ENCODE measurements around the gene EP400.

EP400 gene

GRCh38 chr12:131912518-131913274 is 37.0 kb upstream of the EP400 start (continued):
- TF ChIP-seq KLF9 (tag by site-specific recombination; IDR thresholded peaks at IDR 0.05; ENCODE audit: low read depth) (no peak), ZNF211 (tag by site-specific recombination; IDR thresholded peaks at IDR 0.05; ENCODE audit: low read depth) (no peak), YY1 (tag by site-specific recombination; IDR thresholded peaks at IDR 0.05) (no peak), ZNF16 (tag by site-specific recombination; IDR thresholded peaks at IDR 0.05; ENCODE audit: low read depth) (no peak)
- TF ChIP-seq, protein P1, sequence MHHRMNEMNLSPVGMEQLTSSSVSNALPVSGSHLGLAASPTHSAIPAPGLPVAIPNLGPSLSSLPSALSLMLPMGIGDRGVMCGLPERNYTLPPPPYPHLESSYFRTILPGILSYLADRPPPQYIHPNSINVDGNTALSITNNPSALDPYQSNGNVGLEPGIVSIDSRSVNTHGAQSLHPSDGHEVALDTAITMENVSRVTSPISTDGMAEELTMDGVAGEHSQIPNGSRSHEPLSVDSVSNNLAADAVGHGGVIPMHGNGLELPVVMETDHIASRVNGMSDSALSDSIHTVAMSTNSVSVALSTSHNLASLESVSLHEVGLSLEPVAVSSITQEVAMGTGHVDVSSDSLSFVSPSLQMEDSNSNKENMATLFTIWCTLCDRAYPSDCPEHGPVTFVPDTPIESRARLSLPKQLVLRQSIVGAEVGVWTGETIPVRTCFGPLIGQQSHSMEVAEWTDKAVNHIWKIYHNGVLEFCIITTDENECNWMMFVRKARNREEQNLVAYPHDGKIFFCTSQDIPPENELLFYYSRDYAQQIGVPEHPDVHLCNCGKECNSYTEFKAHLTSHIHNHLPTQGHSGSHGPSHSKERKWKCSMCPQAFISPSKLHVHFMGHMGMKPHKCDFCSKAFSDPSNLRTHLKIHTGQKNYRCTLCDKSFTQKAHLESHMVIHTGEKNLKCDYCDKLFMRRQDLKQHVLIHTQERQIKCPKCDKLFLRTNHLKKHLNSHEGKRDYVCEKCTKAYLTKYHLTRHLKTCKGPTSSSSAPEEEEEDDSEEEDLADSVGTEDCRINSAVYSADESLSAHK (tag by site-specific recombination; IDR thresholded peaks at IDR 0.05): no peak
- TF ChIP-seq, protein P2, sequence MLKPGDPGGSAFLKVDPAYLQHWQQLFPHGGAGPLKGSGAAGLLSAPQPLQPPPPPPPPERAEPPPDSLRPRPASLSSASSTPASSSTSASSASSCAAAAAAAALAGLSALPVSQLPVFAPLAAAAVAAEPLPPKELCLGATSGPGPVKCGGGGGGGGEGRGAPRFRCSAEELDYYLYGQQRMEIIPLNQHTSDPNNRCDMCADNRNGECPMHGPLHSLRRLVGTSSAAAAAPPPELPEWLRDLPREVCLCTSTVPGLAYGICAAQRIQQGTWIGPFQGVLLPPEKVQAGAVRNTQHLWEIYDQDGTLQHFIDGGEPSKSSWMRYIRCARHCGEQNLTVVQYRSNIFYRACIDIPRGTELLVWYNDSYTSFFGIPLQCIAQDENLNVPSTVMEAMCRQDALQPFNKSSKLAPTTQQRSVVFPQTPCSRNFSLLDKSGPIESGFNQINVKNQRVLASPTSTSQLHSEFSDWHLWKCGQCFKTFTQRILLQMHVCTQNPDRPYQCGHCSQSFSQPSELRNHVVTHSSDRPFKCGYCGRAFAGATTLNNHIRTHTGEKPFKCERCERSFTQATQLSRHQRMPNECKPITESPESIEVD (tag by site-specific recombination; IDR thresholded peaks at IDR 0.05): no peak

DNA sequence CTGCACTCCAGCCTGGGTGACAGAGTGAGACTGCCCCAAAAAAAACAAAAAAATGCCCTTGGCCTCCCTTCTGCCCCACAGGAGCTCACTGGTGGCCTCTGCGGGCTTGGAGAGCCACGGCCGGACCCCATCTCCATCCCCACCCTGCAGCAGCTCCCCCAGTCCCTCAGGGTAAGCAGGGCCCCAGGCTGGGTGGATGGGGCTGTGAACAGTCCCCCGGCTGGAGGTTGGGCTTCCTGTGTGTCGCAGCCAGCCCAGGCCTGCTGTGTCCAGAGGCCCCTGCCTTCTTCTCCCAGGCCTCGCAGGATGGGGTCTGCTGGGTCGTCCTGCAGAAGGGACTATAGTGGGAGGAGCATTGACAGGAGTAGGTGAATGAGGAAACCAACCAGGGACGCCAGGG is 36.1 kb upstream of the EP400 start:
- ChIA-PET CTCF (interaction anchor here (0.8 kb wide), 1 partner anchor 10 kb away, joined by 3 read pairs; no protein-coding TSS in a partner anchor), POLR2A (no interaction called here)
- Histone ChIP-seq H3K4me1 (ENCODE audit: control insufficient read depth, insufficient read depth, low read length) (peaks cover 5% of the 10 kb centered on the region), H3K27ac (ENCODE audit: extremely low read depth, low read depth, low read length) (no peak overlapping the region), H3K36me3 (ENCODE audit: control insufficient read depth in 2 of 2, insufficient read depth in 1 of 2, low read length in 2 of 2) (peaks cover 0 to 88% of the 10 kb centered on the region in 2 experiments; a peak in 2 of 3 replicates), H3K9me3 (ENCODE audit: control insufficient read depth, insufficient read depth, low read depth, low read length) (no peaks in the 10 kb centered on the region), H3K4me3 (ENCODE audit: low read depth, low read length) (no peak overlapping the region)
- TF ChIP-seq ZNF830 (tag by site-specific recombination; IDR thresholded peaks at IDR 0.05; ENCODE audit: low read depth): no peak
- TF ChIP-seq ZBTB11 (tag by site-specific recombination; conservative IDR thresholded peaks at IDR 0.05; ENCODE audit: low read depth): no peak
- no peak for TF ChIP-seq ZNF169 (tag by site-specific recombination; IDR thresholded peaks at IDR 0.05)
- TF ChIP-seq ZNF658 (tag by site-specific recombination; IDR thresholded peaks at IDR 0.05): no peak
- TF ChIP-seq PRDM10 (tag by site-specific recombination; IDR thresholded peaks at IDR 0.05): no peak
- TF ChIP-seq ZNF184 (tag by site-specific recombination; IDR thresholded peaks at IDR 0.05): no peak
- TF ChIP-seq, protein P3, sequence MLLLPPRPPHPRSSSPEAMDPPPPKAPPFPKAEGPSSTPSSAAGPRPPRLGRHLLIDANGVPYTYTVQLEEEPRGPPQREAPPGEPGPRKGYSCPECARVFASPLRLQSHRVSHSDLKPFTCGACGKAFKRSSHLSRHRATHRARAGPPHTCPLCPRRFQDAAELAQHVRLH (tag by site-specific recombination; IDR thresholded peaks at IDR 0.05): no peak
- TF ChIP-seq, protein P4, sequence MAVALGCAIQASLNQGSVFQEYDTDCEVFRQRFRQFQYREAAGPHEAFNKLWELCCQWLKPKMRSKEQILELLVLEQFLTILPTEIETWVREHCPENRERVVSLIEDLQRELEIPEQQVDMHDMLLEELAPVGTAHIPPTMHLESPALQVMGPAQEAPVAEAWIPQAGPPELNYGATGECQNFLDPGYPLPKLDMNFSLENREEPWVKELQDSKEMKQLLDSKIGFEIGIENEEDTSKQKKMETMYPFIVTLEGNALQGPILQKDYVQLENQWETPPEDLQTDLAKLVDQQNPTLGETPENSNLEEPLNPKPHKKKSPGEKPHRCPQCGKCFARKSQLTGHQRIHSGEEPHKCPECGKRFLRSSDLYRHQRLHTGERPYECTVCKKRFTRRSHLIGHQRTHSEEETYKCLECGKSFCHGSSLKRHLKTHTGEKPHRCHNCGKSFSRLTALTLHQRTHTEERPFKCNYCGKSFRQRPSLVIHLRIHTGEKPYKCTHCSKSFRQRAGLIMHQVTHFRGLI (tag by site-specific recombination; IDR thresholded peaks at IDR 0.05): no peak
- TF ChIP-seq, protein P5, sequence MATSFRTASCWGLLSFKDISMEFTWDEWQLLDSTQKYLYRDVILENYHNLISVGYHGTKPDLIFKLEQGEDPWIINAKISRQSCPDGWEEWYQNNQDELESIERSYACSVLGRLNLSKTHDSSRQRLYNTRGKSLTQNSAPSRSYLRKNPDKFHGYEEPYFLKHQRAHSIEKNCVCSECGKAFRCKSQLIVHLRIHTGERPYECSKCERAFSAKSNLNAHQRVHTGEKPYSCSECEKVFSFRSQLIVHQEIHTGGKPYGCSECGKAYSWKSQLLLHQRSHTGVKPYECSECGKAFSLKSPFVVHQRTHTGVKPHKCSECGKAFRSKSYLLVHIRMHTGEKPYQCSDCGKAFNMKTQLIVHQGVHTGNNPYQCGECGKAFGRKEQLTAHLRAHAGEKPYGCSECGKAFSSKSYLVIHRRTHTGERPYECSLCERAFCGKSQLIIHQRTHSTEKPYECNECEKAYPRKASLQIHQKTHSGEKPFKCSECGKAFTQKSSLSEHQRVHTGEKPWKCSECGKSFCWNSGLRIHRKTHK (tag by site-specific recombination; IDR thresholded peaks at IDR 0.05): no peak
- no peak for TF ChIP-seq ZNF16 (tag by site-specific recombination; IDR thresholded peaks at IDR 0.05; ENCODE audit: low read depth)
- TF ChIP-seq, protein P6, sequence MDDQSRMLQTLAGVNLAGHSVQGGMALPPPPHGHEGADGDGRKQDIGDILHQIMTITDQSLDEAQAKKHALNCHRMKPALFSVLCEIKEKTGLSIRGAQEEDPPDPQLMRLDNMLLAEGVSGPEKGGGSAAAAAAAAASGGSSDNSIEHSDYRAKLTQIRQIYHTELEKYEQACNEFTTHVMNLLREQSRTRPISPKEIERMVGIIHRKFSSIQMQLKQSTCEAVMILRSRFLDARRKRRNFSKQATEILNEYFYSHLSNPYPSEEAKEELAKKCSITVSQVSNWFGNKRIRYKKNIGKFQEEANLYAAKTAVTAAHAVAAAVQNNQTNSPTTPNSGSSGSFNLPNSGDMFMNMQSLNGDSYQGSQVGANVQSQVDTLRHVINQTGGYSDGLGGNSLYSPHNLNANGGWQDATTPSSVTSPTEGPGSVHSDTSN (CRISPR knock-in tag; IDR thresholded peaks at IDR 0.05): no peak
- no peak for TF ChIP-seq ZNF623 (tag by site-specific recombination; IDR thresholded peaks at IDR 0.05)
- no peak for TF ChIP-seq ZNF2 (tag by site-specific recombination; IDR thresholded peaks at IDR 0.05)
